Measurements from ENCODE around the gene NOX3.

- TF ChIP-seq CTCF (IDR thresholded peaks at IDR 0.05) (no peak), POLR2A (IDR thresholded peaks at IDR 0.05) (no peak)
Observed at GRCh38 chr6:155378276-155378675, 77.4 kb downstream of the NOX3 start.
